ENCODE measurements around the gene FEM1C. TPM values are rescaled to one million over a fixed set of nuclear protein-coding genes. Genes with fewer than 3 reads are reported as not detected.

FEM1C gene, protein sequence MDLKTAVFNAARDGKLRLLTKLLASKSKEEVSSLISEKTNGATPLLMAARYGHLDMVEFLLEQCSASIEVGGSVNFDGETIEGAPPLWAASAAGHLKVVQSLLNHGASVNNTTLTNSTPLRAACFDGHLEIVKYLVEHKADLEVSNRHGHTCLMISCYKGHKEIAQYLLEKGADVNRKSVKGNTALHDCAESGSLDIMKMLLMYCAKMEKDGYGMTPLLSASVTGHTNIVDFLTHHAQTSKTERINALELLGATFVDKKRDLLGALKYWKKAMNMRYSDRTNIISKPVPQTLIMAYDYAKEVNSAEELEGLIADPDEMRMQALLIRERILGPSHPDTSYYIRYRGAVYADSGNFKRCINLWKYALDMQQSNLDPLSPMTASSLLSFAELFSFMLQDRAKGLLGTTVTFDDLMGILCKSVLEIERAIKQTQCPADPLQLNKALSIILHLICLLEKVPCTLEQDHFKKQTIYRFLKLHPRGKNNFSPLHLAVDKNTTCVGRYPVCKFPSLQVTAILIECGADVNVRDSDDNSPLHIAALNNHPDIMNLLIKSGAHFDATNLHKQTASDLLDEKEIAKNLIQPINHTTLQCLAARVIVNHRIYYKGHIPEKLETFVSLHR
- total RNA-seq, result 10 to 100 TPM; 13.3 to 13.5 TPM

DNA sequence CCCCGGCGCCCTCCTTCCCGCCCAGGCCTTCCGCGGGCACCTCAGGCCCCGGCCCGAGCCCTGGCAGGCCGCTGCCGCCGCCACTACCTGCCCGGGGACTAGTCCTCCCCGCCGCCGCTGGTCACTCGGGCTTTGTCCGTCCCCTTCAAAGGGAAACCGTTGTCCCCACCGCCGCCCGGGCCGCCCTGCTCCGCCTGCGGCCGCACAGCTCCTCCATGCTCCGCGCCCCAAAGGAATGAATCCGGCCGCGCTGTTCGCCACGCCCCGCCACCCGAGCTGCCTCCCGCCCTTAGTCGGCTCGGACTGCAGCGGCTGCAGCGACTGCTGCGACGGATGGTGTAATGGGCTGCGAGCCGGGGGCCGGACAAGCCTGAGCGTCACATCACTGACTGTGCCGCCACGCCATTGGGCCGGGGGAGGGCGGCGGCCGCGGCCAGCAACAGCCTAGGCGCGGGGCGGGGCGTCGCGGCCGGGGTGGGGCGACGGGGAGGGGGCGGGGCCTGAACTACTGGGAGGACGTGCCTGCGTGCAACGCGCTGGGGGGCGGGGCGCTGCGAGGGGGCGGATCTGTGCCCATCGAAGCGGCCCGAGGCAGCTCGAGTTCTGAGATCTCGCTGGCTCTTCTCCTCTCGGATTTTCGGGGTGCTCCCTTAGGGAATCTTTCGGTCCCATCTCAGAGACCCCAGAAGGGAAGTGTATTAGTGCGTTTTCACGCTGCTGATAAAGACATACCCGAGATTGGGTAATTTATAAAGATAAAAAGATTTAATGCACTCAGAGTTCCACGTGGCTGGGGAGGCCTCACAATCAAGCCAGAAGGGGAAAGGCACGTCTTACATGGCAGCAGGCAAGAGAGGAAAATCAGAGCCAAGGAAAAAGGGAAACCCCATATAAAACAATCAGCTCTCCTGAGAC is at the start of gene FEM1C:
Gene FEM1C (minus strand): TSS at position 340 of the 915 bp plus-strand sequence. CDS start 1,282 bp downstream, outside the sequence.
- ATAC-seq, result peak; percentile 96
- Mint-ChIP-seq H3K36me3 (peaks cover 42% of the 10 kb centered on the region), H3K27me3 (peaks cover 2% of the 10 kb centered on the region), H3K4me1 (peaks cover 40% of the 10 kb centered on the region), H3K9me3 (ENCODE audit: low read depth) (peaks cover 2% of the 10 kb centered on the region), H3K4me3 (peak within 1 kb of the TSS; percentile 92), H3K27ac (peak within 1 kb of the TSS; percentile 99)
- CTCF ChIA-PET, result interaction anchor here (0.9 to 2.0 kb wide), 5 partner anchors 30 to 298 kb away, joined by 3 to 9 read pairs (median 3); partner anchors contain the start of gene ATG12
- peak; percentile 97 for DNase-seq

DNA sequence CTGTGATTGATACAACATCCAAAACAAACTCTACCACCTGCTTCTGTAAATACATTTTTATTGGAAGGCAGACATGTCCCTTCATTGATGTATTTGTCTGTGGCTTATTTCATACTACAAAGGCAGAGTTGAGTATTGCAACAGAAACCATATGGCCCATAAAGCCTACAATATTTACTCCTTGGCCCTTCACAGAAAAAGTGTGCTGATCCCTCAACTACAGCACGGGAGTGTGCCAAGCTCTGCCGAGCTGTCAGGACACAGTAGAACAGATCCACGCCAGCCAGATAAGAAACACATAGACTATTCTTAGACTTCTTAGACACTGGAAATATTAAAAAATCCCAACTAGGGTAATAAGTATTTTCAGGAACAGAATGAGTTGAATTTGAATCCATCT is 44.5 kb upstream of the FEM1C start:
- DNase-seq (no peak), ATAC-seq (no peak)
- Mint-ChIP-seq H3K27ac (no peak overlapping the region), H3K4me3 (no peak overlapping the region), H3K4me1 (no peaks in the 10 kb centered on the region), H3K36me3 (peaks cover 2% of the 10 kb centered on the region), H3K9me3 (ENCODE audit: low read depth) (no peaks in the 10 kb centered on the region), H3K27me3 (peaks cover 2% of the 10 kb centered on the region)
- CTCF ChIA-PET, result interaction anchor here (1.0 to 1.5 kb wide), 4 partner anchors 21 to 279 kb away, joined by 3 to 4 read pairs (median 4); no protein-coding TSS in a partner anchor

DNA sequence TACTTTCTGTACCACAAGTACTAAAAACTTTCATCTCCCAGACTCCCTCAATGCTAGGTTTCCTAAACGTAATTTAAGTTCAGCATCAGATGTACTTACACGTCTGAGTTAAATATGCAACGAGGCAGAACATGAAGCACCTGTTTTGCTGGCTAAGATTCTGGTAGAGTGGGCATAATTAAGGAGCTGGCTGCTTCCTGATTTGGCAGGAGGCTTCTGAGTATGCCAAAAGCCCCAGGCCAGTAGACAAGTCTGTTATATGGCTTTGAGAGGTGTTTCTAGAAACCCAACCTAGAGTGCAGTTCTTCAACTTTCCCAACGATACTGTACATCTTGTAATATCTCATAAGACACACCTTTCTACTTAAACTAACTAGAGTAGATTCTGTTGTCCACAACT is 44.1 kb upstream of the FEM1C start:
- peaks cover 1% of the 10 kb centered on the region for H3K36me3 Mint-ChIP-seq
- CTCF ChIA-PET, result interaction anchor here (1.4 to 1.5 kb wide), 3 partner anchors 20 to 279 kb away, joined by 3 to 4 read pairs (median 4); no protein-coding TSS in a partner anchor
- peaks cover 2% of the 10 kb centered on the region for H3K27me3 Mint-ChIP-seq
- no peak overlapping the region for H3K27ac Mint-ChIP-seq
- H3K4me1 Mint-ChIP-seq, result no peaks in the 10 kb centered on the region
- ATAC-seq, result no peak
- no peak overlapping the region for H3K4me3 Mint-ChIP-seq
- H3K9me3 Mint-ChIP-seq (ENCODE audit: low read depth), result no peaks in the 10 kb centered on the region
- no peak for DNase-seq

DNA sequence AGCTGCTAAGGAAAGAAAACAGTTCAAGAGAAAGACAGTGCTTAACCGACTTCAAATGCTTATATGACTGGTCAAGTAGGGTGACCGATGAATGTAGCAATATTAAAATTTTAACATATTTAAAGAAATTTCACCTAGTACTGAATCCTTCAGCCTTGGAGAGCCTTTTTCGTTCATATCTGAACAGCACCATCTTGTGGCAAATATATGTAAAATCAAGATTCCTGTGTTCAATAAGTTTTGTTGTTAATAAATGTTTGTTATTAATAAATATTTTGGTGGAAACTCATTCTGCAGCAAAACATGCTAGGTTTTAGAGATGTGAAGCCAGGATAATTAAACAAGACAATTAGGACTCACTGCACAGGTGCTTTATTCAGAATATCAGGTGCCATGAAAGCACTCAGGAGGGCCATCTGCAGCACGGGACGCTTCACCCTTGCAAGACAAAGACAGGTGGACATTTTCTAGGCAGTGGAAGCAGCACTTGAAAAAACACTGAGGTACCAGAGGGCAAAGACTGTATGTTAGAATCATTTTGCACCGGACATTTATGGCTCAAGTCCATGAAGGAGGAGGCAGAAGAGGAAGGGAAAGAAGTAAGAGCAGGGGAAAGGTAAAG is 42.1 kb upstream of the FEM1C start:
- ATAC-seq (no peak), DNase-seq (no peak)
- Mint-ChIP-seq H3K27ac (no peak overlapping the region), H3K4me3 (no peak overlapping the region), H3K36me3 (no peaks in the 10 kb centered on the region), H3K27me3 (peaks cover 2% of the 10 kb centered on the region), H3K4me1 (no peaks in the 10 kb centered on the region), H3K9me3 (ENCODE audit: low read depth) (no peaks in the 10 kb centered on the region)
- CTCF ChIA-PET, result interaction anchor here (0.9 kb wide), 2 partner anchors 9 to 10 kb away, joined by 3 to 5 read pairs; no protein-coding TSS in a partner anchor

DNA sequence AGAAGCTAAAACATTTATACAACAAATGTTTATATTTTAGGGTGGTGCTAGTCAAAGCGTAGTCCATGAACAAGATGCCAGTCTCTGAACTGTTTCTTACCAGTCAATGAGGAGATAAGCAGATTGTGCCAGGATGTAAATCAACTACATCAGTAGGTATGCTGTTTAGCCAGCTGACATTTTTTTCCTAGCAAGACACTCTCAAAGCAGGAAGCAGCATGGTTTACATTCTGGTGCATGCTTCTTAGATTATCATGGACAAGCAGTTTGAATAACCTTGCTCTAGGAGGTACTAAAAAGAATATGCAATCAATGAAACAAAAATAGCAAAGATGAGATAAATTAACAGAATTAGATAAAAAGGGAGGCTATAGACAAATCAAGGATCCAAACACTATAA is 40.7 kb upstream of the FEM1C start:
- no peak for ATAC-seq
- Mint-ChIP-seq H3K27ac (no peak overlapping the region), H3K4me3 (no peak overlapping the region)

DNA sequence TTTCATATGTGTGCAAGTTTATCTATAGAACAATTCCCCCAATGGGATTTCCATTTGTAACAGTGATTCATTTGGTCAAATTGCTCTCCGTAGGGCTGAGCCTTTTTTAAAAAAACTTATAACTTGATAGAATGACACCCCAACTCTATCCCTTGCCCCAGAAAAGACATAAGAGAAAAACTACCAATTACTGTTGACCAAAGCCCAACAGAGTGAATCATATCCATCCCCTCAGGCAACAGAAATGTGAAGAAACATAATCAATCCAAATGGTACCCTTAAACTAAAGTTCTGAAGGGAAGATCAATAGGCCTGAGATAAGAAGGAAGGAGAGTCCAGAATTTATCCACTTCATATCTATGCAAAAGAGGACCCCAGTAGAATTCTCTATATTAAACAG is 39.9 kb upstream of the FEM1C start:
- no peak overlapping the region for H3K4me3 Mint-ChIP-seq
- no peaks in the 10 kb centered on the region for H3K4me1 Mint-ChIP-seq
- H3K27ac Mint-ChIP-seq, result no peak overlapping the region
- H3K36me3 Mint-ChIP-seq, result no peaks in the 10 kb centered on the region
- no peak for ATAC-seq
- CTCF ChIA-PET, result interaction anchor here (1.2 to 1.5 kb wide), 2 partner anchors 10 to 274 kb away, joined by 3 to 6 read pairs; no protein-coding TSS in a partner anchor
- H3K27me3 Mint-ChIP-seq, result no peaks in the 10 kb centered on the region
- no peak for DNase-seq
- no peaks in the 10 kb centered on the region for H3K9me3 Mint-ChIP-seq (ENCODE audit: low read depth)

More for the DNA sequence above, 40.7 kb upstream of the FEM1C start:
- no peaks in the 10 kb centered on the region for H3K27me3 Mint-ChIP-seq
- DNase-seq, result no peak
- no peaks in the 10 kb centered on the region for H3K9me3 Mint-ChIP-seq (ENCODE audit: low read depth)
- H3K4me1 Mint-ChIP-seq, result no peaks in the 10 kb centered on the region
- H3K36me3 Mint-ChIP-seq, result no peaks in the 10 kb centered on the region
- CTCF ChIA-PET, result interaction anchor here (0.8 to 1.5 kb wide), 3 partner anchors 11 to 275 kb away, joined by 3 to 6 read pairs (median 4); no protein-coding TSS in a partner anchor

DNA sequence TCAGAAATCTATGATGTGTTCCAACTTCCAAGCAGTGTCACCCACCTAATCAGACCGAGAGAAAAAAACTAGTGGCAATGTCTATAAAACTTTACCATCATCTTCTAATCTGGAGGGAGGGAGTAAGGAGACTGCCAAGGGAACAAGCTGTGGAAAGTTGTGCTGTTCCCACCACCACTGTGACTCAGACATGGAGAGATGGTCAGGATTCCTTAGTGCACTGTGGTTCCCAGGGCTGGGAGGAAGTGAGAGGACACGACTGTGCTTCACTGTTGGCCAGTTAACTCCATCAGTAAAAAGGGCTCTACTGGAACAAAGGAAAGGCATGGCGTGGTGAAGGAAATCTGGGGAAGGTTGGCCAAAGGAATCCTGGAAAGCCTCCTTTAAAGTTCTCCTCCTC is 38.9 kb upstream of the FEM1C start:
- Mint-ChIP-seq H3K36me3 (no peaks in the 10 kb centered on the region), H3K27me3 (no peaks in the 10 kb centered on the region), H3K9me3 (ENCODE audit: low read depth) (no peaks in the 10 kb centered on the region), H3K27ac (no peak overlapping the region), H3K4me3 (no peak overlapping the region), H3K4me1 (no peaks in the 10 kb centered on the region)
- no peak for ATAC-seq
- DNase-seq, result no peak
- CTCF ChIA-PET, result interaction anchor here (0.6 to 1.5 kb wide), 2 partner anchors 9 to 12 kb away, joined by 3 to 6 read pairs; no protein-coding TSS in a partner anchor

DNA sequence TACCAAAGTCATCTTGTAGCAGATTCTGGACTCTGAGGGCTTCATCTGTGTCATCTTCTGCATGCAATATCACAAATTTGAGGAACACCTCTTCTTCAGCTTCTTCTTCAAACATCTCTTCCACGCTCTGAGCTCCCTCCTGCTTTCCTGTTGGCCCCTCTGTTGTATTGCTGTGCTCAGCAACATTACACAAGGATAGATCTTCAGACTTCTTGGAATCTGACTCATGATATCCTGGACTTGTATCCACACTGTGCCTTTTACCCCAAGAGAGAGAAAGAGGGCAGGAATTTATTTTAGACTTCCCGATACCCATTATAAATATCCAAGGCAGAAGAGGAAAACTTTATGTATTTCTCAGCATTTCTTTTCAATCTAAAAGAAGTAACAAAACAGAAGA is 36.4 kb upstream of the FEM1C start:
- no peak for DNase-seq
- H3K9me3 Mint-ChIP-seq (ENCODE audit: low read depth), result no peaks in the 10 kb centered on the region
- no peaks in the 10 kb centered on the region for H3K4me1 Mint-ChIP-seq
- no peaks in the 10 kb centered on the region for H3K36me3 Mint-ChIP-seq
- no peak for ATAC-seq
- H3K27ac Mint-ChIP-seq, result no peak overlapping the region
- H3K4me3 Mint-ChIP-seq, result no peak overlapping the region
- no peaks in the 10 kb centered on the region for H3K27me3 Mint-ChIP-seq
- CTCF ChIA-PET, result no interaction called here

DNA sequence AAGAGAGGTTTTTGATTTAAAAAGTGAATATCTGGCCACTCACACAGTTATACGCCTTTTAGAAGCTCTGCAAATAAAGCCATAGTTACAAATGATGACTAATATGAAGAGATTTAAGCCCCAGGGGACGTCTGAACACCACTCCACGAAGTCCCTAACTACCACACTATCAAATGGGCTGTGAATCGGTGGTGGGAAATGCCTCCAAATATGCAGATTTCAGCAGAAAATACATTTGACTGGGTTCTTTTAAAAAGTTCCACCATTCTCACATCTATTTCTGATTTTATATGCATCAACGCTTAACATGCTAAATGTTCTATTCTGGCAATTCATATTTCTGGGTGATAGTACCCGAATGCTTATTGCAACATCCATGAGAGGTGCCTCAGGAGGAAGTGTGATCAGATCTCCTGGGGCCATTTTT is 35.2 kb upstream of the FEM1C start:
- H3K27me3 Mint-ChIP-seq, result no peaks in the 10 kb centered on the region

DNA sequence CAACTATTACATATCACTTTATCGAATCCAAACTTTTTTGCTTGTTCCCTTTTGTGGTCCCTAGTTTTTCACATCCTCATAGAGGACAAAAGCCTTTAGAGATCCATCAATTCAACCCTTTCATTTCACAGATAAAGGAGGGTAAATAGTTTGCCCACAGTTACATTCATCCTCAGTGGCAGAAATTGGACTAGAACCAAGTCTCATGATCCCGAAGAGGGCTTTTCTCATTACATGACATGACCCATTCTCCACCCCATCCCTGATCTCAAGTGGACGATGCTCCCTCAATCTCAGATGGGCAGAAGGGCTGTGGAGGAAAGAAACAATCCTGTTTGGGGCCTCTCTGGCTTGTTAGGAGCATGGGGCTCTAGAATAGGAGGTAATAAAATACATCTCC is 34.6 kb upstream of the FEM1C start:
- no peak overlapping the region for H3K27ac Mint-ChIP-seq
- no peaks in the 10 kb centered on the region for H3K27me3 Mint-ChIP-seq
- no peak overlapping the region for H3K4me3 Mint-ChIP-seq
- DNase-seq (no peak), ATAC-seq (no peak)
- no peaks in the 10 kb centered on the region for H3K9me3 Mint-ChIP-seq (ENCODE audit: low read depth)
- H3K4me1 Mint-ChIP-seq, result peaks cover 2% of the 10 kb centered on the region
- CTCF ChIA-PET, result interaction anchor here (9.8 kb wide), 1 partner anchor 272 kb away, joined by 133 read pairs; no protein-coding TSS in a partner anchor
- no peaks in the 10 kb centered on the region for H3K36me3 Mint-ChIP-seq

More for the DNA sequence above, 35.2 kb upstream of the FEM1C start:
- Mint-ChIP-seq H3K27ac (no peak overlapping the region), H3K36me3 (no peaks in the 10 kb centered on the region), H3K4me3 (no peak overlapping the region), H3K9me3 (ENCODE audit: low read depth) (no peaks in the 10 kb centered on the region), H3K4me1 (no peaks in the 10 kb centered on the region)
- no peak for ATAC-seq
- CTCF ChIA-PET, result no interaction called here
- DNase-seq, result no peak

DNA sequence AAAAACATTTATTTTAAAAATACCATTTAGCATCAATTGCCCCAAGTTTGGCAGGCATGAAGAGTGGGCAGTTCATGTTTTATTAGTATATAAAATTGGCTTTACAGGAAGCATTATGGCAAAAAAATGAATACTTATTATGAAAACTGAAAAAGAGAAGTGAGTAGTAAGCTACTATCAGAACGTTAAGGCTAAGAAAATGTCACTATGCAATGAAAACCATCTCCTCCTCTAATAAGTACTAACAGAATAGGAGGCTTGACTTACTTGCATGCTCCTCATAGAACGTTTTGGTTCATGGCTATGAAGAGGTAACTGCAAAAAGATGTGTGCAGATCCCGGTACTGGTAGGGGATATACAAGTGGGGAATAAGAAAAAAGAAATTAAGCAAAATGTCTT is 34.1 kb upstream of the FEM1C start:
- Mint-ChIP-seq H3K4me3 (no peak overlapping the region), H3K36me3 (no peaks in the 10 kb centered on the region), H3K9me3 (ENCODE audit: low read depth) (no peaks in the 10 kb centered on the region), H3K4me1 (peaks cover 2% of the 10 kb centered on the region), H3K27ac (no peak overlapping the region), H3K27me3 (peaks cover 2% of the 10 kb centered on the region)
- ATAC-seq (no peak), DNase-seq (no peak)
- CTCF ChIA-PET, result interaction anchor here (9.8 kb wide), 1 partner anchor 271 kb away, joined by 133 read pairs; no protein-coding TSS in a partner anchor

DNA sequence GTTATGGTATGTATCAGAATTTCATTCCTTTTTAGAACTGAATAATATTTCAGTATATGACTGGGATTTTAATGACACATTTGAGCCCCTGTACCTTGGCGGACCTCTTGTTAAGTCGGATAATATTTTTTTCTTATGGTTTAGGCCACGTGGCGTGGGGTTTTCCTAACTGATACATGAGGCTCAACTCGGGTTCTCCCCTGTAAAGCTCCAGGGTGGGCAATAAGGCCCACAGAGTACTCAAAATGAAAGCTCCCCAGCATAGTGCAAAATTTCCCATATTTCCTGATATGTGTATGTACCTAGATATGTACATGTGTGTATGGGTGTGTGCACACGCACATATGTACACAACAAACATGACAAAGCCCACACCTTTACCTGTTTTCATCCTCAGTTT is 33.2 kb upstream of the FEM1C start:
- CTCF ChIA-PET, result interaction anchor here (9.8 kb wide), 1 partner anchor 270 kb away, joined by 133 read pairs; no protein-coding TSS in a partner anchor
- Mint-ChIP-seq H3K4me1 (peaks cover 2% of the 10 kb centered on the region), H3K36me3 (no peaks in the 10 kb centered on the region), H3K4me3 (no peak overlapping the region), H3K27me3 (peaks cover 4% of the 10 kb centered on the region), H3K27ac (no peak overlapping the region), H3K9me3 (ENCODE audit: low read depth) (no peaks in the 10 kb centered on the region)
- ATAC-seq (no peak), DNase-seq (no peak)

Data from activated CD8-positive, alpha-beta memory T cell treated with anti-CD3 and anti-CD28 coated beads, Interleukin-2, amount 10 ng/mL, durations not matched to agents 7 days and 5 days (primary cell).